Measurements from ENCODE around the gene CADM1. TPM values are rescaled to one million over a fixed set of nuclear protein-coding genes. Genes with fewer than 3 reads are reported as not detected.

Gene CADM1
- total and polyA plus RNA-seq, 4 donors, result 31.7 to 243 (median 77.9) TPM

DNA sequence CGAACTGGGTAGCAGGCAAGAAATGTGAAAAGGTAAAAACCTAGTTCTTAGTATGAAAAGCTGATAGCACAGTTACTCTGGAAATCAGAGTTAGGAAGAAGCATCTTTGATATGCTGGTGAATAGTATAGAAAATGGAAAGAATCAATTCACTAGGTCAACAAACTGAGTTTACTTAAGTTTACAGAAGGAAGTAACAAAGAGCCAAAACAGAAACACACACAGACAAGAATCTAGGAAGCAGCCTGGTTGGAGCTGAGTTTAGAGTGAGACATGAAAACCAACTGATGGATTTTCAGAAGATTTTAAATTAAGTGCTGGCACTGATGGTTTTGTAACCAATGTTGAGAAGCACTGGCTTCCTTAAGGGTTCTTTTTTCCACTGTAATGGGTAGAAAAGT lies 296.3 kb downstream of the CADM1 start:
- Histone ChIP-seq H3K4me1 (ENCODE audit: control insufficient read depth in 5 of 5, insufficient read depth in 5 of 5, low read length in 5 of 5) (peaks cover 0 to 16% (median 8%) of the 10 kb centered on the region in 5 donors), H3K4me3 (no peak overlapping the region), H3K9me3 (ENCODE audit: control insufficient read depth in 4 of 4, insufficient read depth in 3 of 4, low read length in 3 of 4) (no peaks in the 10 kb centered on the region), H3K27me3 (ENCODE audit: control insufficient read depth in 3 of 3, insufficient read depth in 3 of 3, low read length in 2 of 3) (no peaks in the 10 kb centered on the region), H3K27ac (ENCODE audit: low read depth in 1 of 2, low read length in 1 of 2) (no peak overlapping the region), H3K9ac (ENCODE audit: insufficient read depth in 1 of 2, low read length in 2 of 2) (no peak overlapping the region), H3K36me3 (ENCODE audit: control insufficient read depth in 4 of 4, insufficient read depth in 4 of 4, low read length in 4 of 4) (peaks cover 0 to 4% (median 1%) of the 10 kb centered on the region in 4 donors)
- TF ChIP-seq, protein P1, sequence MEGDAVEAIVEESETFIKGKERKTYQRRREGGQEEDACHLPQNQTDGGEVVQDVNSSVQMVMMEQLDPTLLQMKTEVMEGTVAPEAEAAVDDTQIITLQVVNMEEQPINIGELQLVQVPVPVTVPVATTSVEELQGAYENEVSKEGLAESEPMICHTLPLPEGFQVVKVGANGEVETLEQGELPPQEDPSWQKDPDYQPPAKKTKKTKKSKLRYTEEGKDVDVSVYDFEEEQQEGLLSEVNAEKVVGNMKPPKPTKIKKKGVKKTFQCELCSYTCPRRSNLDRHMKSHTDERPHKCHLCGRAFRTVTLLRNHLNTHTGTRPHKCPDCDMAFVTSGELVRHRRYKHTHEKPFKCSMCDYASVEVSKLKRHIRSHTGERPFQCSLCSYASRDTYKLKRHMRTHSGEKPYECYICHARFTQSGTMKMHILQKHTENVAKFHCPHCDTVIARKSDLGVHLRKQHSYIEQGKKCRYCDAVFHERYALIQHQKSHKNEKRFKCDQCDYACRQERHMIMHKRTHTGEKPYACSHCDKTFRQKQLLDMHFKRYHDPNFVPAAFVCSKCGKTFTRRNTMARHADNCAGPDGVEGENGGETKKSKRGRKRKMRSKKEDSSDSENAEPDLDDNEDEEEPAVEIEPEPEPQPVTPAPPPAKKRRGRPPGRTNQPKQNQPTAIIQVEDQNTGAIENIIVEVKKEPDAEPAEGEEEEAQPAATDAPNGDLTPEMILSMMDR (IDR thresholded peaks at IDR 0.05; ENCODE audit: control extremely low read depth, extremely low read depth), result no peak
- ATAC-seq (ENCODE audit: insufficient read depth, low FRiP score) (no peak), DNase-seq (no peak)
- WGBS, 2 donors, result 88 to 95% methylated on average over 1 of the region's 1 CpG

DNA sequence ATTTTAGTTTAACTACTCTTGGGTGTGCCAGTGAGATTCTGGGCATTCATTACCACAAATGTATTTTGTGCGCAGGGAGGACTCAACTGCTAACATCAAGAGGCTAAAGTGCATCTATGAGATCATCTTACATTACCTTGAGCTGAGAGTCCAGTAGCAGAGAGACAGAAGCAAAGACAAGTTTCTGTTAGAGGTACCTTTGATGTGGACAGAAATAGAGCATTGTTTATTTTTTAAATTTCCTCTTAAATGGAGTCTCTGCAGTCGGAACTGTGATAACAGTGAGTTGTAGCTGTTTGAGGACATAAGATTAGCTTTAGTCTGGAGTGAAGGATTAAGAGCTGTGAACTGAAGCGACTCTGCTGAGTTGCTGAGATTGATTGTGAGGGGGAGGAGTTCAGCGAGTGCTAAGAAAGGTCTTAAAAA lies 297.0 kb downstream of the CADM1 start:
- 48 to 54% methylated on average over 4 of the region's 4 CpGs for WGBS, 2 donors
- Histone ChIP-seq H3K27me3 (ENCODE audit: control insufficient read depth in 3 of 3, insufficient read depth in 3 of 3, low read length in 2 of 3) (no peaks in the 10 kb centered on the region), H3K36me3 (ENCODE audit: control insufficient read depth in 4 of 4, insufficient read depth in 4 of 4, low read length in 4 of 4) (peaks cover 0 to 4% (median under 1%) of the 10 kb centered on the region in 4 donors), H3K9me3 (ENCODE audit: control insufficient read depth in 4 of 4, insufficient read depth in 3 of 4, low read length in 3 of 4) (no peaks in the 10 kb centered on the region), H3K4me3 (no peak overlapping the region), H3K9ac (ENCODE audit: insufficient read depth in 1 of 2, low read length in 2 of 2) (no peak overlapping the region), H3K4me1 (ENCODE audit: control insufficient read depth in 5 of 5, insufficient read depth in 5 of 5, low read length in 5 of 5) (peaks cover 0 to 16% (median 8%) of the 10 kb centered on the region in 5 donors), H3K27ac (ENCODE audit: low read depth in 1 of 2, low read length in 1 of 2) (no peak overlapping the region)
- TF ChIP-seq, protein P1 (IDR thresholded peaks at IDR 0.05; ENCODE audit: control extremely low read depth, extremely low read depth), result no peak
- DNase-seq, result peak in 1 of 3 donors; percentile 50
- ATAC-seq (ENCODE audit: insufficient read depth, low FRiP score), result no peak

DNA sequence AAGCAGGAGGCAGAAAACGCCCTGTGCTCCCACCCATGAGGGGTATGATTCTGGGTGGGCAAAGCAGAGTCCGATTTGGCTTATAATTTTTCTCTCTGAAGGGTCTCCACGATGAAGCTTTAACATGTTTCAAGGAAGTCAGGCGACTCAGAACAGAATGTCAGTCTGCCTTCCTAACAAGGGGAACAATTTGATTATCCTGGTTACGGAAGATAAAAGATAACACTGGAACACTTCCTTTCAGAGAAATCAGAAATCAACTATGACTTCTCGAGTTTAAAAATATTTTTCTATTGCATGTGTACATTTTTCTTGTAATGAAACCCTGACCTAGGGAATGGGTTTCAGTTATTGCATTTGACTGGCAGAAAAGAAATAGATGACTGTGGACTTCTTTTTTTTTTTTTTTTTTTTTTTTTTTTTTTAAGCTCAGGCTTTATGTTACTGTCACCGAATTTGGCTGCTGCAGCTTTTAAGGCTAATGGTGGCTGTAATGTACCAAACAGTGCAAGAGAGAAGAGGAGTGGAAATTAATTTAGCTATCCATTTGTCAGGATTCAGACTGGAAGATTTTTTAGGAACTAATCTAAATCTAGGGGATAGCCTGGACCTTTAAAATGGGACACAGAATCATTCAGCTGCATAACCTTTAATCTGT lies 297.7 kb downstream of the CADM1 start:
- TF ChIP-seq, protein P1 (IDR thresholded peaks at IDR 0.05; ENCODE audit: control extremely low read depth, extremely low read depth), result no peak
- Histone ChIP-seq H3K4me3 (no peak overlapping the region), H3K27me3 (ENCODE audit: control insufficient read depth in 3 of 3, insufficient read depth in 3 of 3, low read length in 2 of 3) (no peaks in the 10 kb centered on the region), H3K4me1 (ENCODE audit: control insufficient read depth in 5 of 5, insufficient read depth in 5 of 5, low read length in 5 of 5) (peaks cover 0 to 16% (median 8%) of the 10 kb centered on the region in 5 donors), H3K36me3 (ENCODE audit: control insufficient read depth in 4 of 4, insufficient read depth in 4 of 4, low read length in 4 of 4) (peaks cover 0 to 4% (median under 1%) of the 10 kb centered on the region in 4 donors), H3K9ac (ENCODE audit: insufficient read depth in 1 of 2, low read length in 2 of 2) (no peak overlapping the region), H3K9me3 (ENCODE audit: control insufficient read depth in 4 of 4, insufficient read depth in 3 of 4, low read length in 3 of 4) (no peaks in the 10 kb centered on the region), H3K27ac (ENCODE audit: low read depth in 1 of 2, low read length in 1 of 2) (no peak overlapping the region)
- DNase-seq, result no peak
- 67% methylated on average over 7 of the region's 7 CpGs for WGBS, 2 donors
- ATAC-seq (ENCODE audit: insufficient read depth, low FRiP score), result no peak
